Esophagus squamous epithelium (tissue), 4 donors: ENCODE data around the gene COBLL1.

Experiments used
- CTCF ChIP-seq, 6 experiments: fragments of 450-650 bp in 4 of 6; fragments of 200-600 bp in 2 of 6; sonication (generic) in 2 of 6; IDR thresholded peaks; one replicate each; pipeline ENCODE4 v1.5.1; 2016 to 2019; ENCODE audit warnings: antibody characterized with exemption in 6 of 6, mild to moderate bottlenecking in 4 of 6, moderate library complexity in 4 of 6
- POLR2A ChIP-seq, 4 donors: fragments of 450-650 bp; IDR thresholded peaks; one replicate each; pipeline ENCODE4 v1.6.1; 2017; ENCODE audit warnings: antibody characterized with exemption in 4 of 4, mild to moderate bottlenecking in 4 of 4, moderate library complexity in 3 of 4

- TF ChIP-seq CTCF (IDR thresholded peaks at IDR 0.05) (no peak), POLR2A (IDR thresholded peaks at IDR 0.05) (no peak)
Observed at GRCh38 chr2:164662066-164662465, 179.6 kb downstream of the COBLL1 start.
